ENCODE results near the gene IMMP2L. TPM values are rescaled to one million over a fixed set of nuclear protein-coding genes. Genes with fewer than 3 reads are reported as not detected.
"Not testable (repeated sequence)": the region's sequence is repeated elsewhere in the genome, so short reads cannot be mapped to it uniquely, and the experiment has no call there.

Gene IMMP2L
- total RNA-seq, 2 donors from 2014 or later = 13.1 to 22.7 TPM

DNA sequence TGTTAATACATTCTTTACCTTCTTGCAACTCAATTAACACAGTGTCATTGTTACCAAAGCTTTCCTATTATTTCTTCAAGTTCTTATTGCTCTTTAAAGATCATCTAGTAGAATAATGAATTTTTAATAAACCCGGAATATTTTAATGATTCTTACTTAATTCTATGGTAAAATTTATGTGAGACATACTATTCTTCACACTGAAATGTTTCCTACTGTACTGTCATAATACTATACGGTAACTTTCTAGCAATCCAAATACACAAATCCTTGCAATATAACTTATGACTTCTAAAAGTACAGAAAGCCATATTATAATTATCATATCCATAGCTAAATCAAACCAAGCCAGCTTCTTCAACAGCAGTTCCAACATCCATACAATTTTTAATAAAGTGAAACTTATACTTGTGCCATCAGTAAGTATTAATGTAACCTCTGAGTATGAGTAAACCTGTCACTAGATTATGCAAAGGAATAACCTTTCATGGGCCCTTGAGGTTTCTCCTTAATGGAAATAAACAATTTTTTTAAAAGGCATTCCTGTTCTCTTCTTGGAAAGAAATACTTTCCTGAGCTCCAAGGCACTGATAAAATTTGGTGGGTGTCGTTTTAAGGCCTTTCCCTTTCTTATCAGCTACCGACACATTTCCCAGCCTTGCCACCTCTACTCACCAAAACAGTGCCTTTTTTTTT is 87.4 kb downstream of the IMMP2L start:
- no peak for ATAC-seq (ENCODE audit: insufficient number of reproducible peaks, low FRiP score, low read depth)

DNA sequence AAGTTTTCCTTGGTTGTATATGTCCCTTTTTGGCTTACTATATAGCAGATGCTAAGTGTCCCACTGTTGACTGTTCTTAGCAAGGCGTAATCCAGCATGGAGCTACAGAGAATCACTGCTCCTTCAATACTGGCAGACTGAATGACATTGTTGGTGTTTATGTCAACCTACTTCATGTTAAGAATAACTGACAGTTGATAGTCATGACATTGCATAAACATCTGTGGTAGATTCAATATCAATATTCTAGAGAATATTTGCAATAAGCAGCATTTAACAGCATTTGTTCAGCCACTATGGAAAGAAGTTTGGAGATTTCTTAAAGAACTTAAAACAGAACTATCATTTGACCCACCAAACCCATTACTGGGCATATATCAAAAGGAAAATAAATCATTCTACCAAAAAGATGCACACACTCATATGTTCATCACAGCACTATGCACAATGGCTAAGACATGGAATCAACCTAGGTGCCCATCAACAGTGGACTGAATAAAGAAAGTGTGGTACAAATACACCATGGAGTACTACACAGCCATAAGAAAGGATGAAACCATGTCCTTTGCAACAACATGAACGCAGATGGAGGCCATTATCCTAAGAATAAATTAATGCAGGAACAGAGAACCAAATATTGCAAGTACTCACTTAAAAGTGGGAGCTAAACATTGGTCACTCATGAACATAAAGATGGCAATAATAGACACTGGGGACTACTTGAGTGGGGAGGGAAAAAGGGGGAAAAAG is 88.7 kb downstream of the IMMP2L start:
- TF ChIP-seq, protein P1, sequence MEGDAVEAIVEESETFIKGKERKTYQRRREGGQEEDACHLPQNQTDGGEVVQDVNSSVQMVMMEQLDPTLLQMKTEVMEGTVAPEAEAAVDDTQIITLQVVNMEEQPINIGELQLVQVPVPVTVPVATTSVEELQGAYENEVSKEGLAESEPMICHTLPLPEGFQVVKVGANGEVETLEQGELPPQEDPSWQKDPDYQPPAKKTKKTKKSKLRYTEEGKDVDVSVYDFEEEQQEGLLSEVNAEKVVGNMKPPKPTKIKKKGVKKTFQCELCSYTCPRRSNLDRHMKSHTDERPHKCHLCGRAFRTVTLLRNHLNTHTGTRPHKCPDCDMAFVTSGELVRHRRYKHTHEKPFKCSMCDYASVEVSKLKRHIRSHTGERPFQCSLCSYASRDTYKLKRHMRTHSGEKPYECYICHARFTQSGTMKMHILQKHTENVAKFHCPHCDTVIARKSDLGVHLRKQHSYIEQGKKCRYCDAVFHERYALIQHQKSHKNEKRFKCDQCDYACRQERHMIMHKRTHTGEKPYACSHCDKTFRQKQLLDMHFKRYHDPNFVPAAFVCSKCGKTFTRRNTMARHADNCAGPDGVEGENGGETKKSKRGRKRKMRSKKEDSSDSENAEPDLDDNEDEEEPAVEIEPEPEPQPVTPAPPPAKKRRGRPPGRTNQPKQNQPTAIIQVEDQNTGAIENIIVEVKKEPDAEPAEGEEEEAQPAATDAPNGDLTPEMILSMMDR (IDR thresholded peaks at IDR 0.05) = no peak
- no peaks in the 10 kb centered on the region for H3K4me1 ChIP-seq (ENCODE audit: control insufficient read depth in 1 of 2, low read depth in 2 of 2)
- DNase-seq (ENCODE audit: low spot score) (no peak), ATAC-seq (ENCODE audit: insufficient number of reproducible peaks, low FRiP score, low read depth) (no peak)
- H3K27me3 ChIP-seq (replicated peaks; ENCODE audit: insufficient read depth) = no peaks in the 10 kb centered on the region
- H3K4me3 ChIP-seq = no peak overlapping the region
- no peak overlapping the region for H3K27ac ChIP-seq
- H3K36me3 ChIP-seq = no peaks in the 10 kb centered on the region
- H3K9me3 ChIP-seq = no peaks in the 10 kb centered on the region

More for the DNA sequence above, 87.4 kb downstream of the IMMP2L start:
- Histone ChIP-seq H3K4me3 (no peak overlapping the region), H3K27ac (no peak overlapping the region), H3K9me3 (no peaks in the 10 kb centered on the region), H3K36me3 (no peaks in the 10 kb centered on the region), H3K4me1 (ENCODE audit: control insufficient read depth in 1 of 2, low read depth in 2 of 2) (no peaks in the 10 kb centered on the region), H3K27me3 (replicated peaks; ENCODE audit: insufficient read depth) (no peaks in the 10 kb centered on the region)
- no peak for DNase-seq (ENCODE audit: low spot score)
- TF ChIP-seq, protein P1 (IDR thresholded peaks at IDR 0.05) = no peak

DNA sequence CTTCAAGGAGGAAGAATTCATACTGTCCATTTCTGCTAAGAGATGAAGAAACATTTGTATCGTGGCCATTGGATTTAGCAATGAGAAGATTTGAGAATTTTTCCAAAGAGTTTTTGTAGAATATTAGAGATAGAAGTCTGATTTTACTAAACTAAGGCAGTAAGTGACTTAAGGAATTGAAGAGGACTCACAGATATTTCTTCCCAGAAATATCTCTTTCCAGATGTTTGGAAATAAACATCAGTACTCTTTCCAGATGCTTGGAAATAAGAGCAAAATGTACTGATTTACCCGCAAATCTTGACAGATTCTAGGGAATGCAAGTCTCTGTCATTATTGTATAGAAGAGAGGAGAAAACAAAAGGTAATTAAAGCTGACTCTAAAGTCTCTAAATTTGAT is 91.3 kb downstream of the IMMP2L start:
- Histone ChIP-seq H3K27ac (no peak overlapping the region), H3K27me3 (replicated peaks; ENCODE audit: insufficient read depth) (no peaks in the 10 kb centered on the region), H3K36me3 (no peaks in the 10 kb centered on the region), H3K9me3 (no peaks in the 10 kb centered on the region), H3K4me1 (ENCODE audit: control insufficient read depth in 1 of 2, low read depth in 2 of 2) (no peaks in the 10 kb centered on the region), H3K4me3 (no peak overlapping the region)
- TF ChIP-seq, protein P1 (IDR thresholded peaks at IDR 0.05) = no peak
- DNase-seq (ENCODE audit: low spot score) = no peak
- ATAC-seq (ENCODE audit: insufficient number of reproducible peaks, low FRiP score, low read depth) = no peak

DNA sequence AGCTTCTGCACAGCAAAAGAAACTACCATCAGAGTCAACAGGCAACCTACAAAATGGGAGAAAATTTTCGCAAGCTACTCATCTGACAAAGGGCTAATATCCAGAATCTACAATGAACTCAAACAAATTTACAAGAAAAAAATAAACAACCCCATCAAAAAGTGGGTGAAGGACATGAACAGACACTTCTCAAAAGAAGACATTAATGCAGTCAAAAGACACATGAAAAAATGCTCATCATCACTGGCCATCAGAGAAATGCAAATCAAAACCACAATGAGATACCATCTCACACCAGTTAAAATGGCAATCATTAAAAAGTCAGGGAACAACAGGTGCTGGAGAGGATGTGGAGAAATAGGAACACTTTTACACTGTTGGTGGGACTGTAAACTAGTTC is 92.4 kb downstream of the IMMP2L start:
- not testable (repeated sequence) for H3K4me1 ChIP-seq (ENCODE audit: control insufficient read depth in 1 of 2, low read depth in 2 of 2)

DNA sequence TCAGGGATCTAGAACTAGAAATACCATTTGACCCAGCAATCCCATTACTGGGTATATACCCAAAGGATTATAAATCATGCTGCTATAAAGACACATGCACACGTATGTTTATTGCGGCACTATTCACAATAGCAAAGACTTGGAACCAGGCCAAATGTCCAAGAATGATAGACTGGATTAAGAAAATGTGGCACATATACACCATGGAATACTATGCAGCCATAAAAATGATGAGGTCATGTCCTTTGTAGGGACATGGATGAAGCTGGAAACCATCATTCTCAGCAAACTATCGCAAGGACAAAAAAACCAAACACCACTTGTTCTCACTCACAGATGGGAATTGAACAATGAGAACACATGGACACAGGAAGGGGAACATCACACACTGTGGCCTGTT is 96.5 kb downstream of the IMMP2L start:
- H3K4me3 ChIP-seq; H3K4me1 ChIP-seq (ENCODE audit: control insufficient read depth in 1 of 2, low read depth in 2 of 2); H3K27me3 ChIP-seq (replicated peaks; ENCODE audit: insufficient read depth); H3K36me3 ChIP-seq; ATAC-seq (ENCODE audit: insufficient number of reproducible peaks, low FRiP score, low read depth); H3K27ac ChIP-seq; DNase-seq (ENCODE audit: low spot score); H3K9me3 ChIP-seq: not testable (repeated sequence)

More for the DNA sequence above, 92.4 kb downstream of the IMMP2L start:
- not testable (repeated sequence) for H3K4me3 ChIP-seq; DNase-seq (ENCODE audit: low spot score); H3K27ac ChIP-seq; H3K27me3 ChIP-seq (replicated peaks; ENCODE audit: insufficient read depth); ATAC-seq (ENCODE audit: insufficient number of reproducible peaks, low FRiP score, low read depth); H3K9me3 ChIP-seq; H3K36me3 ChIP-seq

DNA sequence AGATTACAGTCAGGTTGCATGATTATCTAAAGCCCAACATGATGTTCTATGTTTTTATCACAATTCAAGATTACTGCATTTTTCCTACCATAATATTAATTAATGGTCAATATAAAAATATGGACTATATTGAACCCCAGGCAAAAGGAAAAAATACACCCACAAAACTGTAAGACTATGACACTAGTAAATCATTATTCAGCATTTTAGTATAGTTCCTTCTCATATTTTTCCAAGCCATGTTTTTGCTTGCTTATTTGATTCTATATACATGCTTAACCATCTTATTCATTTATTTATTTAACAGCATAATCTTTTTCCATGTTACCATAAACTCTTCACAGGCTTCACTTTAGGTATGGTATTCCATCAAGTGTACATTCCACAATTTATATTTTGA is 101.6 kb downstream of the IMMP2L start:
- DNase-seq (ENCODE audit: low spot score) = no peak
- ATAC-seq (ENCODE audit: insufficient number of reproducible peaks, low FRiP score, low read depth) = no peak
- H3K36me3 ChIP-seq = no peaks in the 10 kb centered on the region
- H3K27ac ChIP-seq = no peak overlapping the region
- H3K9me3 ChIP-seq = no peaks in the 10 kb centered on the region
- H3K4me1 ChIP-seq (ENCODE audit: control insufficient read depth in 1 of 2, low read depth in 2 of 2) = peaks cover 6 to 9% of the 10 kb centered on the region in 2 donors
- TF ChIP-seq, protein P1 (IDR thresholded peaks at IDR 0.05) = no peak
- H3K4me3 ChIP-seq = no peak overlapping the region
- no peaks in the 10 kb centered on the region for H3K27me3 ChIP-seq (replicated peaks; ENCODE audit: insufficient read depth)

Measured in thoracic aorta (tissue), 2 donors.